ENCODE data around the gene SMAD9. TPM values are rescaled to one million over a fixed set of nuclear protein-coding genes. Genes with fewer than 3 reads are reported as not detected.

Gene SMAD9
- total and polyA plus RNA-seq, 2 of the 13 experiments (the other 11 are each of a cell fraction or from before 2014, with no cell fraction given), result 4.2 to 7.7 TPM

- TF ChIP-seq SRSF4 (IDR thresholded peaks at IDR 0.05; ENCODE audit: low read depth, low read length, poor library complexity, severe bottlenecking) (no peak), DR1 (CRISPR knock-in tag; IDR thresholded peaks at IDR 0.05) (no peak), MTERF4 (CRISPR knock-in tag; IDR thresholded peaks at IDR 0.05) (no peak), HIC2 (CRISPR knock-in tag; IDR thresholded peaks at IDR 0.05; ENCODE audit: low read depth) (no peak), FOXA1 (IDR thresholded peaks at IDR 0.05) (no peak), FOXA1 (CRISPR knock-in tag; IDR thresholded peaks at IDR 0.05) (peak; percentile 46; the same call in 1 of the 2 replicates), ZNF354B (CRISPR knock-in tag; IDR thresholded peaks at IDR 0.05) (no peak), TBX3 (IDR thresholded peaks at IDR 0.05; ENCODE audit: borderline replicate concordance) (peak; percentile 54; the same call in 1 of the 2 replicates), CCAR2 (optimal IDR thresholded peaks at IDR 0.05; ENCODE audit: low read depth, low read length) (no peak), RXRA (CRISPR knock-in tag; IDR thresholded peaks at IDR 0.05) (peak; percentile 54; the same call in 1 of the 2 replicates), SP140L (CRISPR knock-in tag; IDR thresholded peaks at IDR 0.05; ENCODE audit: borderline replicate concordance) (no peak), ZNF678 (CRISPR knock-in tag; IDR thresholded peaks at IDR 0.05) (no peak), TAF1 (CRISPR knock-in tag; IDR thresholded peaks at IDR 0.05) (no peak), JUN (CRISPR knock-in tag; IDR thresholded peaks at IDR 0.05) (no peak), FOXM1 (CRISPR knock-in tag; IDR thresholded peaks at IDR 0.05) (no peak), ZNF180 (CRISPR knock-in tag; IDR thresholded peaks at IDR 0.05; ENCODE audit: borderline replicate concordance, low read depth) (no peak), FOXA3 (CRISPR knock-in tag; IDR thresholded peaks at IDR 0.05) (peak; percentile 80), GRHL1 (CRISPR knock-in tag; conservative IDR thresholded peaks at IDR 0.05) (no peak), ZSCAN5A (CRISPR knock-in tag; IDR thresholded peaks at IDR 0.05; ENCODE audit: borderline replicate concordance) (no peak), MLLT10 (CRISPR knock-in tag; IDR thresholded peaks at IDR 0.05) (no peak)
Measured at GRCh38 chr13:36870050-36870692, 49.9 kb downstream of the SMAD9 start (continued).

Measured in HepG2 (cell line).